Ovary (tissue), 9 donors: ENCODE data around the gene TMEM182. TPM values are rescaled to one million over a fixed set of nuclear protein-coding genes. Genes with fewer than 3 reads are reported as not detected.

Experiments used
- DNase-seq, 5 donors: peaks; one replicate each; pipeline ENCODE4 v3.0.0-alpha.2; 2019 to 2020
- H3K27ac ChIP-seq, 2 donors: fragments of 200-600 bp; one replicate each; pipeline versions ENCODE4 v1.5.1 to v1.8.0; 2019 to 2022
- H3K27me3 ChIP-seq: fragments of 200-600 bp; one replicate; pipeline ENCODE4 v1.8.0; 2022
- H3K36me3 ChIP-seq: fragments of 200-600 bp; sonication (generic); one replicate; pipeline ENCODE4 v1.5.1; 2019
- H3K4me1 ChIP-seq: one replicate; pipeline ENCODE4 v1.8.1; 2013; ENCODE audit warnings: mild to moderate bottlenecking, moderate library complexity; ENCODE audit not compliant: insufficient read depth
- H3K4me3 ChIP-seq: fragments of 200-600 bp; sonication (generic); one replicate; pipeline ENCODE4 v1.5.1; 2017
- H3K9me3 ChIP-seq, 2 donors: fragments of 200-600 bp in 1 of 2; sonication (generic) in 1 of 2; one replicate each; pipeline versions ENCODE4 v1.5.1 to v1.8.1; 2013 to 2019; ENCODE audit warnings: mild to moderate bottlenecking in 1 of 2, moderate library complexity in 1 of 2
- CTCF ChIP-seq, 3 donors: fragments of 450-650 bp in 2 of 3; fragments of 200-600 bp in 1 of 3; IDR thresholded peaks; one replicate each; pipeline versions ENCODE4 v1.5.1 to v1.8.0; 2016 to 2022; ENCODE audit warnings: antibody characterized with exemption in 3 of 3, mild to moderate bottlenecking in 1 of 3
- EP300 ChIP-seq: sonication (generic); formaldehyde crosslinking; IDR thresholded peaks from one replicate; pipeline ENCODE4 v1.6.1; 2017; ENCODE audit warnings: antibody characterized with exemption
- POLR2A ChIP-seq: fragments of 450-650 bp; IDR thresholded peaks from one replicate; pipeline ENCODE4 v1.6.1; 2017; ENCODE audit warnings: antibody characterized with exemption, mild to moderate bottlenecking, moderate library complexity
- WGBS, 3 donors: extraction: QIAGEN DNeasy Blood & Tissue Kit in 1 of 3; methylation state at CpG; one replicate each; pipeline versions ENCODE4 v1.1.5 to v1.1.7; 2013 to 2017; 5-methylcytosine and 5-hydroxymethylcytosine counted together
- intact Hi-C, 4 donors: fragments of 100-400 bp; cut with DNase I; formaldehyde crosslinking; loops; one replicate each; pipeline versions ENCODE4 v1.11.0 to v1.15.1; 2022 to 2023
- polyA plus RNA-seq, 2 donors: library from polyadenylated mRNA; stranded (reverse); fragments of 200-250 nt in 1 of 2; fragments of 350-450 nt in 1 of 2; fragmentation: Illumina TruSeq in 1 of 2; extraction: RNeasy Lipid Tissue Mini Kit (QIAGEN cat#74804) in 1 of 2; gene quantifications; one replicate each; pipeline ENCODE4 v1.2.3, GENCODE V29; 2013 to 2014
- total RNA-seq, 7 donors: library from RNA; depleted of rRNA in 2 of 7; stranded (reverse); fragments of >200 nt in 2 of 7; fragmentation: NEBNext Ultra II Directional in 3 of 7; extraction: Animal tissue kit (Norgen Biotek cat#: 25700) in 3 of 7; gene quantifications; one replicate each; pipeline versions ENCODE4 v1.1.0 to v1.2.4, GENCODE V29; 2016 to 2023
- donor health status: DM: no; HTN: no; CAD: no; lungs with moderate emphysema.
- donor health status: DM: no; HTN: no; CAD: no.
- donor health status: Bipolar disorder and iron deficiency.
- donor health status: DM: yes; HTN: yes; CAD: no.
- donor health status: DM: no; HTN: no; CAD: no.
- donor health status: DM: yes; HTN: yes; CAD: no.

The TMEM182 gene
- total and polyA plus RNA-seq, 9 donors, result 0.91 to 4.0 (median 2.3) TPM

GRCh38 chr2:102784940-102785339 lies 23.1 kb downstream of the TMEM182 start:
- TF ChIP-seq POLR2A, result no peak
- TF ChIP-seq CTCF (IDR thresholded peaks at IDR 0.05), result no peak
- TF ChIP-seq EP300, result no peak
- no peak overlapping the region for H3K27ac ChIP-seq
- intact Hi-C loops, result no loop called here
- no peaks in the 10 kb centered on the region for H3K36me3 ChIP-seq
- no peaks in the 10 kb centered on the region for H3K27me3 ChIP-seq
- H3K9me3 ChIP-seq, result no peaks in the 10 kb centered on the region
- 83 to 96% (median 94%) methylated on average over 3 of the region's 3 CpGs for WGBS, 3 donors
- H3K4me1 ChIP-seq, result no peaks in the 10 kb centered on the region
- H3K4me3 ChIP-seq, result no peak overlapping the region
- no peak for DNase-seq

GRCh38 chr2:102788216-102788884 lies 26.5 kb downstream of the TMEM182 start:
- intact Hi-C loops, result no loop called here
- Histone ChIP-seq H3K9me3 (no peaks in the 10 kb centered on the region), H3K27me3 (no peaks in the 10 kb centered on the region), H3K36me3 (no peaks in the 10 kb centered on the region), H3K4me3 (no peak overlapping the region), H3K4me1 (no peaks in the 10 kb centered on the region), H3K27ac (no peak overlapping the region)
- 44 to 58% (median 46%) methylated on average over 5 of the region's 5 CpGs for whole genome bisulfite sequencing, 3 donors
- no peak for TF ChIP-seq EP300
- no peak for TF ChIP-seq CTCF (IDR thresholded peaks at IDR 0.05)
- no peak for TF ChIP-seq POLR2A
- no peak for DNase-seq

- Histone ChIP-seq H3K27ac (no peak overlapping the region), H3K4me1 (no peaks in the 10 kb centered on the region), H3K9me3 (no peaks in the 10 kb centered on the region), H3K27me3 (no peaks in the 10 kb centered on the region), H3K4me3 (no peak overlapping the region), H3K36me3 (no peaks in the 10 kb centered on the region)
- no peak for TF ChIP-seq POLR2A
- TF ChIP-seq CTCF (IDR thresholded peaks at IDR 0.05), result no peak
- TF ChIP-seq EP300, result no peak
- intact Hi-C loops, result no loop called here
- DNase-seq, result peak in 1 of 5 donors; percentile 36
- WGBS, 3 donors, result 6 to 41% (median 7%) methylated on average over 8 of the region's 8 CpGs
Measured at GRCh38 chr2:102788885-102789260, 27.0 kb downstream of the TMEM182 start.

GRCh38 chr2:102789349-102790090 lies 27.7 kb downstream of the TMEM182 start:
- H3K36me3 ChIP-seq, result no peaks in the 10 kb centered on the region
- no peaks in the 10 kb centered on the region for H3K27me3 ChIP-seq
- no peaks in the 10 kb centered on the region for H3K4me1 ChIP-seq
- TF ChIP-seq POLR2A (no peak), CTCF (IDR thresholded peaks at IDR 0.05) (no peak), EP300 (no peak)
- H3K27ac ChIP-seq, result no peak overlapping the region
- intact Hi-C loops, result no loop called here
- DNase-seq, result no peak
- 63 to 72% (median 68%) methylated on average over 7 of the region's 7 CpGs for WGBS, 3 donors
- no peak overlapping the region for H3K4me3 ChIP-seq
- no peaks in the 10 kb centered on the region for H3K9me3 ChIP-seq
